D721Med (cell line): Measurements from ENCODE around the gene FGF14.

ENCODE experiments used
- DNase-seq: peaks from one replicate; pipeline ENCODE4 v3.0.0; 2011; ENCODE audit warnings: low spot score; ENCODE audit not compliant: insufficient read length
- FAIRE-seq: peaks from 2 replicates; lab custom pipeline; 2011; peaks lifted over from hg19 to GRCh38; lab: Jason Lieb, UNC
- CTCF ChIP-seq: IDR thresholded peaks from 2 replicates; pipeline ENCODE4 v1.5.1; 2012; ENCODE audit warnings: mild to moderate bottlenecking, control low read depth; ENCODE audit not compliant: insufficient read depth; ENCODE audit errors: missing control alignments

FGF14 gene

DNA sequence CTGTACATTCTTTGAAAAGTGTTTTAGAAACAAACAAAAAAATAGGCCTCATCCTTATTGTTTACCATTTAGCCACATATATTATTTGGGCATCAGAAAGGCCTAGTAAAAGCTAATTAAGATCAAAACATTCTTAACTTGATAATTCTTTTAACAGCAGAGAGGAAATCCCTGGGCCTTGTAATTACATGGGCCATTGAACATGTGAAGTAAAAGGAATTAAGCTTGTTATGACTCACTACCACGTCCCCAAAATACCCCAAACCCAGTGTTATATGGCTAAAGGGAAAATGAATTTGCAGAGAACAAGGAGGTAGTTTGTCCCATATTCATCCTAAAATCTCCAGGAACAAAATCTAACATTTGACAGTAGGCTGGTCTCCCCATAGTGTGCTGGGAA is 509.6 kb downstream of the FGF14 start:
- no peak for TF ChIP-seq CTCF
- DNase-seq = no peak
- no peak for FAIRE-seq

GRCh38 chr13:101881593-101881992 is 520.3 kb downstream of the FGF14 start:
- no peak for FAIRE-seq
- no peak for TF ChIP-seq CTCF
- no peak for DNase-seq

DNA sequence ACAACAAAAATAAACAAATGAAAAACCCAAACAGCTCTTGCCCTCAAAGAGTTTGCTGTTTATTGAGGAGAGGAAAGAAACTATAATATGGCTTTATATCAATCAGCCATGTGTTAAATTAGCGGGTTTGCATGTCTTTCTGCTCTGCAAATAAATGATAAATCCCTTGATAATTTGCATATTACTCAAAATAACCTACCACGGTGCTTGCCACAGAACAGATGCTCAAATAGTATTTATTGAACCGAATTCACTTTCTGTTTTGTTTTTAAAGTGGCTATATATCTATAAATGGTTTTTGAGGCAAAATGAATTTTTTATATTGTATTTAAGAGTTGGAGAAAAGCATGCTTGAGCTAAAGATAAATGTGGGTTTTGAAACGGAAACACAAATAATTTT is 521.3 kb downstream of the FGF14 start:
- TF ChIP-seq CTCF = no peak
- FAIRE-seq (no peak), DNase-seq (no peak)

DNA sequence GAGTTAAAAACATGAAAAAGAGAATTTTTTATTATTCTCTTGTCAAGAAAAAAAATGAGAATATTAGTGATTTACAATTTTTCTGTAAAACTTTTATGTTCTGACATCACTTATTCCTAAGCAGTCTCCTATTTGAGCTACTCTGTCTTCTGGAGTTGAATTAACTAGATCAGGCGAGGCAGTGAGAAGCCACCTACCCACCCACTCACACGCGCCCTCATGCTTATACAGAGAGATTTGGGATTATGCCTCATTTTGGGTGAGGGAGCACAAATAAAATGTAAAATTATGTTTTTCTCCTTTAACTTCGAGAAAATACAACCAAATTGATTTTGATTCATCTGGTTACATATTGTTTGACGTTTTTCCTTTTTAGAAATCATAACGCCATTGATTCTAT is 524.9 kb downstream of the FGF14 start:
- FAIRE-seq (no peak), DNase-seq (no peak)
- no peak for TF ChIP-seq CTCF

GRCh38 chr13:101875717-101876393 is 526.0 kb downstream of the FGF14 start:
- no peak for DNase-seq
- TF ChIP-seq CTCF = no peak
- FAIRE-seq = no peak

DNA sequence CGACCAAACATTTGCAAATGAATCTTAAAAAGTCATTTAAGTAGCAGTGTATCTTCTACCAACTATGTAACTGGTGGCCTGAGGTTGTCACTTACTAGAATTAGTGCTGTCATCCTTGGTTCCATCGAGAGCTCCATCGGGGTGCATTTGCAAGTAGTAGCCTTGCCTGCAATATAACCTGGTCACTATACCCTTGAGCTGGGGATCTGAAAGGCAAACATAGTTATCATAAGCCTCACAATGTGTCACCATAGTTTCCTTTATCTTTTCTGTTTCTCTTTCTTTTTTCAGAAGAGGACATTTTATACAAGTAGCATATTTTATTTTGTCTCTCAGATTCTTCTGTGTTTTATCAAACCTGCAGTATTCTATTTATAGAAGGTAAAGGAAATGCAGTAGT is 526.8 kb downstream of the FGF14 start:
- no peak for DNase-seq
- FAIRE-seq = no peak
- no peak for TF ChIP-seq CTCF

DNA sequence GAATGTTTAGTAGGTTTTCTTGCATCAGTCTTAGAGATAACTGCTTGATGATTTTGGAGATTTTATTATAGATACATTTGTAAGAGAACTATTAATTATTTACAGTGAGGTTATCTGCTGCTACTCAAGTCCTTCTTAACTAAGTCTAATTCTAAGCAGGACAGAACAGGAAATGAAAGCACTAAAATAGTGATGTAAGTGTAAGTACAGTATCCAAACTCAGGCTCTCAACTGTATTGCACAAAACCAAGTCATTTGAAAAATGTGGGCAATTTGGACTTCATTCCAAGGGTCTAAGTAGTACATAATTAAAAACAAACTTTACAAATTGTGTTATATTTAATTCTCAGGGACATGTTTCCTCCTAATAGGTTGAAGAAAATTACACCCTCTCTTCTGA is 532.3 kb downstream of the FGF14 start:
- TF ChIP-seq CTCF = no peak
- FAIRE-seq = no peak
- DNase-seq = no peak
